Erythroblast (primary cell): ENCODE results near the gene HDAC4.

ENCODE experiments used
- GATA1 ChIP-seq: IDR thresholded peaks from 2 replicates; pipeline ENCODE4 v1.6.1; 2011; ENCODE audit warnings: low read depth, mild to moderate bottlenecking, control low read depth, low read length, moderate library complexity
- POLR2A ChIP-seq: IDR thresholded peaks from 2 replicates; pipeline ENCODE4 v1.6.1; 2011; ENCODE audit warnings: mild to moderate bottlenecking, low read length

DNA sequence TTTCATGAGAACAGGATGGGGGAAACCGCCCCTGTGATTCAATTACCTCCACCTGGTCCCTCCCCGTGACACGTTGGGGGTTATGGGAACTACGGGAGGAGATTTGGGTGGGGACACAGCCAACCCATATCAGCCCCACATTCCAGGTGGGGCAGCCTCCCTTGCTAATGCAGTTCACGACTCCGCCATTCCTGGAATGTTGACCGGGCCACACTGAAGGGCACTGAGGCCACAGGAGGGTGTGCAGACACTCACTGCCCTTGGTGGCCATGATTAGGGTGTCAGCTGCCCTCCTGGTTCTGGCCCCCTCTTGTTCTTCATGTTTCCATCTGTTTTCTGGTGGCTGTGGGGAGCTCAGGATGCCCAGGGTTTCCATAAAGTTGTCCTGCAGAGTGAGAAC lies 376.6 kb downstream of the HDAC4 start:
- no peak for TF ChIP-seq POLR2A
- TF ChIP-seq GATA1 = no peak
